Smooth muscle cell (in vitro differentiated cells): ENCODE results near the gene EML6. TPM values are rescaled to one million over a fixed set of nuclear protein-coding genes. Genes with fewer than 3 reads are reported as not detected.

Source experiments
- DNase-seq: peaks from one replicate; lab custom pipeline; 2025; ENCODE audit not compliant: unreplicated experiment; lab: John Stamatoyannopoulos, UW
- H2AFZ ChIP-seq: fragments of 200-600 bp; sonication (generic); 2 replicates; pipeline ENCODE4 v1.6.0; 2016; ENCODE audit warnings: antibody characterized with exemption, low read depth, mild to moderate bottlenecking
- H3F3A ChIP-seq: fragments of 200-600 bp; sonication (generic); 2 replicates; pipeline ENCODE4 v1.6.0; 2017; ENCODE audit warnings: antibody characterized with exemption, low read depth
- H3K27ac ChIP-seq: fragments of 200-600 bp; sonication (generic); 2 replicates; pipeline ENCODE4 v1.5.1; 2016; ENCODE audit warnings: low read depth, mild to moderate bottlenecking
- H3K27me3 ChIP-seq: fragments of 200-600 bp; sonication (generic); 2 replicates; pipeline ENCODE4 v1.6.1; 2016; ENCODE audit warnings: low read depth, mild to moderate bottlenecking
- H3K36me3 ChIP-seq: fragments of 200-600 bp; sonication (generic); 2 replicates; pipeline ENCODE4 v1.5.1; 2016; ENCODE audit warnings: low read depth
- H3K4me1 ChIP-seq: fragments of 200-600 bp; sonication (generic); 2 replicates; pipeline ENCODE4 v1.5.1; 2016; ENCODE audit warnings: low read depth
- H3K4me2 ChIP-seq: fragments of 200-600 bp; sonication (generic); 2 replicates; pipeline ENCODE4 v1.6.0; 2016; ENCODE audit warnings: mild to moderate bottlenecking
- H3K4me3 ChIP-seq: fragments of 200-600 bp; sonication (generic); 2 replicates; pipeline ENCODE4 v1.5.1; 2016; ENCODE audit warnings: mild to moderate bottlenecking
- H3K79me2 ChIP-seq: fragments of 200-600 bp; sonication (generic); 2 replicates; pipeline ENCODE4 v1.6.0; 2016; ENCODE audit warnings: low read depth, mild to moderate bottlenecking
- H3K9ac ChIP-seq: fragments of 200-600 bp; sonication (generic); 2 replicates; pipeline ENCODE4 v1.6.0; 2016; ENCODE audit warnings: low read depth
- H3K9me3 ChIP-seq: fragments of 200-600 bp; sonication (generic); replicated peaks from 2 replicates; pipeline ENCODE4 v1.5.1; 2016; ENCODE audit warnings: low read depth
- H4K20me1 ChIP-seq: fragments of 200-600 bp; sonication (generic); 2 replicates; pipeline ENCODE4 v1.6.0; 2016; ENCODE audit warnings: low read depth
- CTCF ChIP-seq: fragments of 200-600 bp; sonication (generic); IDR thresholded peaks from 2 replicates; pipeline ENCODE4 v1.5.1; 2017; ENCODE audit warnings: borderline replicate concordance, mild to moderate bottlenecking, antibody characterized with exemption; ENCODE audit not compliant: insufficient read depth, poor library complexity, severe bottlenecking
- WGBS: methylation state at CpG from one replicate; pipeline ENCODE4 v1.1.7; 2016; ENCODE audit warnings: low lambda C conversion rate; 5-methylcytosine and 5-hydroxymethylcytosine counted together
- polyA plus RNA-seq: library from polyadenylated mRNA; unstranded; fragments of >200 nt; fragmentation: Nextera tagmentation; extraction: Ambion mirVana; gene quantifications from 2 replicates; pipeline ENCODE4 v1.2.1, GENCODE V29; 2016
- total RNA-seq: library from RNA; depleted of rRNA; stranded (reverse); fragments of >200 nt; gene quantifications from 2 replicates; pipeline ENCODE4 v1.2.3, GENCODE V29; 2014

The EML6 gene
- total and polyA plus RNA-seq, 2 experiments from 2014 or later = 0.49 to 0.54 TPM

- 100% methylated on average over 1 of the region's 1 CpG for WGBS
- no peak overlapping the region for H2AFZ ChIP-seq
Observed at GRCh38 chr2:54920660-54921059, 197.2 kb downstream of the EML6 start.

DNA sequence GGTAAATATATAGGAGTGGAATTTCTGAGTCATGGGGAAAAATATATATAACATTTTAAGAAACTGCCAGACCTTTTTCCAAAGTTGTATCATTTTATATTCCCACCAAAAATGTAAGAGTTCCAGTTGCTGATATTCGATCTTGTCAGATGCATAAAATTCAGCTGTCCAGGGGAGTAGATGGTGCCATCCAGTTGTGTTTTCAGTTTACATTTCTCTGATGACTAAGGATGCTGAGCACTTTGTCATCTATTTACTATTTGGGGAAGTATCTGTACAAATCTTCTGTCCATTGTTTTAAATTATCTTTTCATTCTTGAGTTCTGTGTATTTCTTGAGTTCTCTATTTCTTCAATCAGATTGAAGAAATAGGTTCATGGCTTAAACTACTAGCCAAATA, 200.7 kb downstream of the EML6 start:
- 100% methylated on average over 1 of the region's 1 CpG for WGBS
- no peak for TF ChIP-seq CTCF
- no peak for DNase-seq
- H3K27ac ChIP-seq = no peak overlapping the region
- no peak overlapping the region for H2AFZ ChIP-seq
- H3K4me3 ChIP-seq = no peak overlapping the region
- H3K79me2 ChIP-seq = no peaks in the 10 kb centered on the region
- no peaks in the 10 kb centered on the region for H3K27me3 ChIP-seq
- no peaks in the 10 kb centered on the region for H4K20me1 ChIP-seq
- H3F3A ChIP-seq = no peaks in the 10 kb centered on the region
- H3K4me1 ChIP-seq = no peaks in the 10 kb centered on the region
- no peak overlapping the region for H3K9ac ChIP-seq
- H3K4me2 ChIP-seq = no peak overlapping the region
- H3K36me3 ChIP-seq = no peaks in the 10 kb centered on the region
- no peaks in the 10 kb centered on the region for H3K9me3 ChIP-seq

More at GRCh38 chr2:54920660-54921059, 197.2 kb downstream of the EML6 start:
- Histone ChIP-seq H3K9me3 (no peaks in the 10 kb centered on the region), H3K4me1 (no peaks in the 10 kb centered on the region), H3K27me3 (no peaks in the 10 kb centered on the region), H4K20me1 (no peaks in the 10 kb centered on the region), H3K79me2 (no peaks in the 10 kb centered on the region), H3K4me3 (no peak overlapping the region), H3K27ac (no peak overlapping the region), H3K36me3 (no peaks in the 10 kb centered on the region), H3K4me2 (no peak overlapping the region), H3F3A (no peaks in the 10 kb centered on the region), H3K9ac (no peak overlapping the region)
- no peak for DNase-seq
- no peak for TF ChIP-seq CTCF

- 87% methylated on average over 4 of the region's 4 CpGs for WGBS
Observed at GRCh38 chr2:54925022-54925421, 201.6 kb downstream of the EML6 start.

More at GRCh38 chr2:54925022-54925421, 201.6 kb downstream of the EML6 start:
- H4K20me1 ChIP-seq = no peaks in the 10 kb centered on the region
- no peaks in the 10 kb centered on the region for H3K4me1 ChIP-seq
- H3K36me3 ChIP-seq = no peaks in the 10 kb centered on the region
- no peak overlapping the region for H2AFZ ChIP-seq
- no peaks in the 10 kb centered on the region for H3K9me3 ChIP-seq
- no peak overlapping the region for H3K9ac ChIP-seq
- no peak overlapping the region for H3K27ac ChIP-seq
- no peak for DNase-seq
- H3K4me3 ChIP-seq = no peak overlapping the region
- H3F3A ChIP-seq = no peaks in the 10 kb centered on the region
- H3K4me2 ChIP-seq = no peak overlapping the region
- no peak for TF ChIP-seq CTCF
- no peaks in the 10 kb centered on the region for H3K27me3 ChIP-seq
- H3K79me2 ChIP-seq = no peaks in the 10 kb centered on the region
